ENCODE data around the gene ILKAP. TPM values are rescaled to one million over a fixed set of nuclear protein-coding genes. Genes with fewer than 3 reads are reported as not detected.

Gene ILKAP
- total and polyA plus RNA-seq, 9 donors = 19.4 to 43.8 (median 33.6) TPM

GRCh38 chr2:238226698-238227586 lies 23.4 kb upstream of the ILKAP start:
- Histone ChIP-seq H3K4me1 (ENCODE audit: control insufficient read depth, insufficient read depth, low read length) (peaks cover 42% of the 10 kb centered on the region), H3K4me3 (ENCODE audit: low read length) (no peak overlapping the region), H3K27ac (ENCODE audit: low read length) (no peak overlapping the region), H3K9me3 (replicated peaks; ENCODE audit: control insufficient read depth, low read depth, low read length) (no peaks in the 10 kb centered on the region), H3K27me3 (ENCODE audit: control insufficient read depth, insufficient read depth, low read length) (peaks cover 8% of the 10 kb centered on the region), H3K36me3 (ENCODE audit: control insufficient read depth, insufficient read depth, low read length) (no peaks in the 10 kb centered on the region)
- WGBS (ENCODE audit: insufficient coverage) = 88% methylated on average over 7 of the region's 8 CpGs
- DNase-seq = no peak

GRCh38 chr2:238225911-238226697 lies 22.6 kb upstream of the ILKAP start:
- H3K4me1 ChIP-seq (ENCODE audit: control insufficient read depth, insufficient read depth, low read length) = peaks cover 34% of the 10 kb centered on the region
- no peaks in the 10 kb centered on the region for H3K36me3 ChIP-seq (ENCODE audit: control insufficient read depth, insufficient read depth, low read length)
- 56% methylated on average over 32 of the region's 38 CpGs for WGBS (ENCODE audit: insufficient coverage)
- peaks cover 2% of the 10 kb centered on the region for H3K27me3 ChIP-seq (ENCODE audit: control insufficient read depth, insufficient read depth, low read length)
- no peak overlapping the region for H3K27ac ChIP-seq (ENCODE audit: low read length)
- no peaks in the 10 kb centered on the region for H3K9me3 ChIP-seq (replicated peaks; ENCODE audit: control insufficient read depth, low read depth, low read length)
- DNase-seq = peak; percentile 61
- H3K4me3 ChIP-seq (ENCODE audit: low read length) = no peak overlapping the region

DNA sequence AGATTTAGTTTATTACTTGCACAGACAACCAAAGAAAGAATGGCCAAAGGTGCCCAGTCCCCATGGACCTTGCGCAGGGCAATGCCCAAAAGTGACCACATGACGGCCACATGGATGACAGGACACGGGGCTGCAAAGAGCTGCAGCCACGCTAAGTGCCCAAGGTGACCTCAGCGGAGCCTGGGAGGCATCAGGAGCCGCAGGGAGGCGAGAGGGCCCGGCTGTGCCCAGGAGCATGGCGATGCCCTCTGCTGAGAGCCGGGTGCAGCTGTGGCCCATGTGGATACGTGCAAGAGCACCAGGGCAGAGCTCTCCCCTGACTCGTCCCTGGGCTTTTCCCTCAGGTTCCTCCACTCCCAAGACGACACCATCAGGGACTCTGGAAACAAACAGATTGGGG lies 21.6 kb upstream of the ILKAP start:
- Histone ChIP-seq H3K27ac (ENCODE audit: low read length) (no peak overlapping the region), H3K27me3 (ENCODE audit: control insufficient read depth, insufficient read depth, low read length) (no peaks in the 10 kb centered on the region), H3K4me1 (ENCODE audit: control insufficient read depth, insufficient read depth, low read length) (peaks cover 31% of the 10 kb centered on the region), H3K36me3 (ENCODE audit: control insufficient read depth, insufficient read depth, low read length) (no peaks in the 10 kb centered on the region), H3K4me3 (ENCODE audit: low read length) (no peak overlapping the region), H3K9me3 (replicated peaks; ENCODE audit: control insufficient read depth, low read depth, low read length) (no peaks in the 10 kb centered on the region)
- no peak for DNase-seq
- 81% methylated on average over 11 of the region's 13 CpGs for WGBS (ENCODE audit: insufficient coverage)

- no peak for DNase-seq
- 79% methylated on average over 25 of the region's 29 CpGs for WGBS (ENCODE audit: insufficient coverage)
- Histone ChIP-seq H3K4me3 (ENCODE audit: low read length) (no peak overlapping the region), H3K9me3 (replicated peaks; ENCODE audit: control insufficient read depth, low read depth, low read length) (no peaks in the 10 kb centered on the region), H3K4me1 (ENCODE audit: control insufficient read depth, insufficient read depth, low read length) (peaks cover 29% of the 10 kb centered on the region), H3K27me3 (ENCODE audit: control insufficient read depth, insufficient read depth, low read length) (no peaks in the 10 kb centered on the region), H3K27ac (ENCODE audit: low read length) (no peak overlapping the region), H3K36me3 (ENCODE audit: control insufficient read depth, insufficient read depth, low read length) (no peaks in the 10 kb centered on the region)
Measured at GRCh38 chr2:238224356-238225035, 21.0 kb upstream of the ILKAP start.

GRCh38 chr2:238220892-238221521 lies 17.5 kb upstream of the ILKAP start:
- WGBS (ENCODE audit: insufficient coverage) = 52% methylated on average over 15 of the region's 23 CpGs
- DNase-seq = peak; percentile 46
- H3K4me3 ChIP-seq (ENCODE audit: low read length) = no peak overlapping the region
- H3K36me3 ChIP-seq (ENCODE audit: control insufficient read depth, insufficient read depth, low read length) = no peaks in the 10 kb centered on the region
- H3K27me3 ChIP-seq (ENCODE audit: control insufficient read depth, insufficient read depth, low read length) = no peaks in the 10 kb centered on the region
- no peak overlapping the region for H3K27ac ChIP-seq (ENCODE audit: low read length)
- peaks cover 21% of the 10 kb centered on the region for H3K4me1 ChIP-seq (ENCODE audit: control insufficient read depth, insufficient read depth, low read length)
- H3K9me3 ChIP-seq (replicated peaks; ENCODE audit: control insufficient read depth, low read depth, low read length) = no peaks in the 10 kb centered on the region

DNA sequence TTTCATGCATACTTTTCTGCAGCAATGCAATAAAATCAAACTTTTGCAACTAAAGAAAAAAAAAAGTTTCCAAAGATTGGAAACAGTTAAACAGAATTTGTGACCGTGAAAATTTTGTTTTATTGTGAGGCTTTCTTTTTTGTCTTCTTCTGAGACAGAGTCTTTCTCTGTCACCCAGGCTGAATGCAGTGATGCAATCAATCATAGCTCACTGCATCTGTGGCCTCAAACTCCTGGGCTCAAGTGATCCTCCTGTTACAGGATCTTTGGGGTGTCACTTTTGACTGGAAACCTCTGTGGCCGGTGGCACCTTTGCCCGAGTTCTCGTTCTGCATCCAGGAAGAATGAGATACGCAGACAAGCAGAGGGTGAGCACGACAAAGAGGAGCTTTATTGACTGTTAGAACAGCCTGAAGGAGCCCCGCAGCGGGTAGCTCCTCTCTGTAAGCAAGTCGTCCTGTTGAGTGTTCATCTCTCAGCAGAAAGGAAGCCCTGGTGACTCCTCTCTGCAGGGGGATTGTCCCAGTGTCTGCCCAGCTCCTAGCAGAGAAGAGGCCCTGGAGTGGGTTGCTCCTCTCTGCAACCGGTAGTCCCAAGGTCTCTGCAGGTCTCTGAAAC lies 16.9 kb upstream of the ILKAP start:
- Histone ChIP-seq H3K27me3 (ENCODE audit: control insufficient read depth, insufficient read depth, low read length) (no peaks in the 10 kb centered on the region), H3K36me3 (ENCODE audit: control insufficient read depth, insufficient read depth, low read length) (no peaks in the 10 kb centered on the region), H3K4me1 (ENCODE audit: control insufficient read depth, insufficient read depth, low read length) (peaks cover 19% of the 10 kb centered on the region), H3K4me3 (ENCODE audit: low read length) (no peak overlapping the region), H3K9me3 (replicated peaks; ENCODE audit: control insufficient read depth, low read depth, low read length) (no peaks in the 10 kb centered on the region), H3K27ac (ENCODE audit: low read length) (no peak overlapping the region)
- DNase-seq = no peak
- 43% methylated on average over 6 of the region's 10 CpGs for WGBS (ENCODE audit: insufficient coverage)

DNA sequence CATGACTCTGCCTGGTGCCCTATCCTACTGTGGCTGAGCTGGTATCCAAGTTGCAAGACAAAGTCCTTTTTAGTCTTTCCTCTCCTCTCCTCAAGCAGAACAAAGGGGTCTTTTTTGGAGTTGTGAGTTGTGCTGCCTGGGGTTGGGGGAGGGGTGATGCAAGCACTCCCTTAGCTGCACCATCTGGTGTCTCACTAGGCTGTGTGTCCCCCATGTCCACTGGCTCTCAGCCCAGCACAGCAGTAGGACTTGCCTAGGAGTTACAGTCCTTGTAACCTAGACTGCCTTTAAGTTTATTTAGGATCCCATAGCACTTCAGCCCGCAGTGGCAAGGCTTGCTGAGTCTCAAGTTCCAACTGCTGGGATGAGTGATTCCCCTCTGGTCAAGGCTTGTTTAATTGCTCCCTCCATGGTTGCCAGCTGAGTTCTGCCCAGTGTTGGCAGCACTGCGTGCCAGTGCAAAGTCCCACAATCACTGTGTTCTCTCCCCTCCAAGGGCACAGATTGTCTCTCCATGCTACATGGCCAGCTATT lies 13.2 kb upstream of the ILKAP start:
- 86% methylated on average over 2 of the region's 2 CpGs for WGBS (ENCODE audit: insufficient coverage)
- no peaks in the 10 kb centered on the region for H3K9me3 ChIP-seq (replicated peaks; ENCODE audit: control insufficient read depth, low read depth, low read length)
- peaks cover 19% of the 10 kb centered on the region for H3K4me1 ChIP-seq (ENCODE audit: control insufficient read depth, insufficient read depth, low read length)
- no peaks in the 10 kb centered on the region for H3K27me3 ChIP-seq (ENCODE audit: control insufficient read depth, insufficient read depth, low read length)
- no peaks in the 10 kb centered on the region for H3K36me3 ChIP-seq (ENCODE audit: control insufficient read depth, insufficient read depth, low read length)
- no peak overlapping the region for H3K4me3 ChIP-seq (ENCODE audit: low read length)
- DNase-seq = peak; percentile 80
- peak overlapping the region; percentile 59 for H3K27ac ChIP-seq (ENCODE audit: low read length)

GRCh38 chr2:238207006-238207405 lies 3.5 kb upstream of the ILKAP start:
- DNase-seq = no peak
- Histone ChIP-seq H3K4me1 (ENCODE audit: control insufficient read depth, insufficient read depth, low read length) (peaks cover 11% of the 10 kb centered on the region), H3K27me3 (ENCODE audit: control insufficient read depth, insufficient read depth, low read length) (peaks cover 3% of the 10 kb centered on the region), H3K4me3 (ENCODE audit: low read length) (no peak overlapping the region), H3K27ac (ENCODE audit: low read length) (no peak overlapping the region), H3K9me3 (replicated peaks; ENCODE audit: control insufficient read depth, low read depth, low read length) (no peaks in the 10 kb centered on the region), H3K36me3 (ENCODE audit: control insufficient read depth, insufficient read depth, low read length) (no peaks in the 10 kb centered on the region)
- 91% methylated on average over 7 of the region's 7 CpGs for WGBS (ENCODE audit: insufficient coverage)

DNA sequence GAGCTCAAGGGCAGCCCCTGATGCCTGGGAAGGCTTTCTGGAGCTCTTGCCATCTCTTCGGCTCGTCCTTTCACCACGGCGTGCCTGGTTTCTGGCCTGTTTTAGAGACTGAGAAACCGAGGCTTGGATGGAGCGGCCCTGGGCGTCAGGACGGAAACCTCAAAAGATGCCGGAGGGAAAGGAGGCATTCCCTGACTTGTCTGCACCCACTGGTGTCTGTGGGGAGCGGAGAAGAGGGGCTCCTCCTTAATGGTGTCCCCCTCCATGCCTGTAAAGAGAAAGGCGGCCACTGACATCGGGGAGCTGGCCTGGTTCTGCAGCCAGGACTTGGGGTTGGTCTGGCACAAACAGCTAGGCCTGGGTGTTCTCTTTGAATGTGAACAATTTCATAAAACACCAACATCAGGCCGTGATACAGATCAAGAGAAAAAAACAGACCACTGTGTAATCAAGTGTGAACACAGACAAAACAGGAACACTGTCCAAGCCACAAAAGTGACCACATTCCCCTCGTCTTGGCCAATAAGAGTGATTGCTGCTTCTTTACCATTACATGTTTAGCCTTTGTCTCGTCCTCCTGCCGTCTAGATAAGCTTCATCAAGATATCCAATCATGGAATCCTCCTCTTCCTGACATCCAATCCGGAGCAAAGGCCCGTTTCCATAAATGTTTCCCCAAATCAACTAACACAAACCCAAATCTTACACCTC lies 633 bp upstream of the ILKAP start:
- H3K27ac ChIP-seq (ENCODE audit: low read length) = peak overlapping the region; percentile 88
- no peaks in the 10 kb centered on the region for H3K9me3 ChIP-seq (replicated peaks; ENCODE audit: control insufficient read depth, low read depth, low read length)
- peaks cover 22% of the 10 kb centered on the region for H3K4me1 ChIP-seq (ENCODE audit: control insufficient read depth, insufficient read depth, low read length)
- peaks cover 5% of the 10 kb centered on the region for H3K36me3 ChIP-seq (ENCODE audit: control insufficient read depth, insufficient read depth, low read length)
- no peak for DNase-seq
- 49% methylated on average over 11 of the region's 18 CpGs for WGBS (ENCODE audit: insufficient coverage)
- H3K27me3 ChIP-seq (ENCODE audit: control insufficient read depth, insufficient read depth, low read length) = no peaks in the 10 kb centered on the region
- peak overlapping the region; percentile 50 for H3K4me3 ChIP-seq (ENCODE audit: low read length)
